Neural progenitor cell (in vitro differentiated cells): ENCODE measurements around the gene TRIAP1.

Experiments
- EZH2 ChIP-seq: fragments of 200-600 bp; sonication (generic); IDR thresholded peaks from 2 replicates; pipeline ENCODE4 v1.6.1; 2017; ENCODE audit warnings: antibody characterized with exemption, mild to moderate bottlenecking, moderate library complexity
- EZH2phosphoT487 ChIP-seq: fragments of 200-600 bp; sonication (generic); IDR thresholded peaks from 2 replicates; pipeline ENCODE4 v1.6.1; 2017; ENCODE audit warnings: antibody characterized with exemption
- TF ChIP-seq, protein P1 (sequence below): fragments of 200-600 bp; sonication (generic); IDR thresholded peaks from 2 replicates; pipeline ENCODE4 v1.5.1; 2017; ENCODE audit warnings: antibody characterized with exemption, mild to moderate bottlenecking

- TF ChIP-seq, protein P1, sequence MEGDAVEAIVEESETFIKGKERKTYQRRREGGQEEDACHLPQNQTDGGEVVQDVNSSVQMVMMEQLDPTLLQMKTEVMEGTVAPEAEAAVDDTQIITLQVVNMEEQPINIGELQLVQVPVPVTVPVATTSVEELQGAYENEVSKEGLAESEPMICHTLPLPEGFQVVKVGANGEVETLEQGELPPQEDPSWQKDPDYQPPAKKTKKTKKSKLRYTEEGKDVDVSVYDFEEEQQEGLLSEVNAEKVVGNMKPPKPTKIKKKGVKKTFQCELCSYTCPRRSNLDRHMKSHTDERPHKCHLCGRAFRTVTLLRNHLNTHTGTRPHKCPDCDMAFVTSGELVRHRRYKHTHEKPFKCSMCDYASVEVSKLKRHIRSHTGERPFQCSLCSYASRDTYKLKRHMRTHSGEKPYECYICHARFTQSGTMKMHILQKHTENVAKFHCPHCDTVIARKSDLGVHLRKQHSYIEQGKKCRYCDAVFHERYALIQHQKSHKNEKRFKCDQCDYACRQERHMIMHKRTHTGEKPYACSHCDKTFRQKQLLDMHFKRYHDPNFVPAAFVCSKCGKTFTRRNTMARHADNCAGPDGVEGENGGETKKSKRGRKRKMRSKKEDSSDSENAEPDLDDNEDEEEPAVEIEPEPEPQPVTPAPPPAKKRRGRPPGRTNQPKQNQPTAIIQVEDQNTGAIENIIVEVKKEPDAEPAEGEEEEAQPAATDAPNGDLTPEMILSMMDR, result no peak
- TF ChIP-seq EZH2phosphoT487 (no peak), EZH2 (no peak)
These were observed 20.4 kb downstream of the TRIAP1 start for GRCh38 chr12:120425797-120426196.
